ENCODE results near the gene DR1.

DNA sequence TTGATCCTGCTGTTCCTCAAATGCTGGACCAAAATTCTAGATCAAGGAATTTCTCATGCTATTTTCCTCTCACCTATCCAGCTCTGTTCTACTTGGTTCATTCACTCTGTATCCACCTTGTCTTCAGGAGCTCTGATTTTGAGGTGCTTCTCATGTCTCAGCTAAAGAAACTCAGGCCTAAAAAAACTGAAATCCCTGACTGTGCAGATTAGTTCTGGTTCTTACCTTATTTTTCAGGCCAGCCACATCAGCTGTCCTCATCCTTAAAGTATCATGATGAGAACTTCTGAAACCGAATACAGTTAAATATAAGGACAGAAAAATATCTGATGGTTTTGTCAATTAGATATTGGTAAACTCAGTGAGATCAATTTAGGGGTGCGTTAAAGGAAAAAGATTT is 27.8 kb upstream of the DR1 start:
- TF ChIP-seq EGR1 (IDR thresholded peaks at IDR 0.05) (no peak), REST (IDR thresholded peaks at IDR 0.05; ENCODE audit: low read depth) (no peak), RAD21 (IDR thresholded peaks at IDR 0.05; ENCODE audit: low read depth) (no peak), EP300 (IDR thresholded peaks at IDR 0.05; ENCODE audit: borderline replicate concordance) (no peak), ZBTB7A (IDR thresholded peaks at IDR 0.05; ENCODE audit: low read depth) (no peak), TEAD4 (IDR thresholded peaks at IDR 0.05) (no peak), FOXM1 (IDR thresholded peaks at IDR 0.05; ENCODE audit: borderline replicate concordance, low read depth) (no peak), CEBPB (IDR thresholded peaks at IDR 0.05) (no peak), TAF1 (IDR thresholded peaks at IDR 0.05; ENCODE audit: low read depth) (no peak), USF1 (IDR thresholded peaks at IDR 0.05) (no peak), YY1 (IDR thresholded peaks at IDR 0.05; ENCODE audit: low read depth) (no peak), CREB1 (IDR thresholded peaks at IDR 0.05; ENCODE audit: low read depth) (no peak)
- TF ChIP-seq, protein P1, sequence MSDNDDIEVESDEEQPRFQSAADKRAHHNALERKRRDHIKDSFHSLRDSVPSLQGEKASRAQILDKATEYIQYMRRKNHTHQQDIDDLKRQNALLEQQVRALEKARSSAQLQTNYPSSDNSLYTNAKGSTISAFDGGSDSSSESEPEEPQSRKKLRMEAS (IDR thresholded peaks at IDR 0.05), result no peak

Data from Ishikawa (cell line).